Brain microvascular endothelial cell (primary cell): ENCODE results near the gene HELZ.

Experiments
- DNase-seq: peaks from one replicate; pipeline ENCODE4 v3.0.0-alpha.2; 2020
- H3K27ac ChIP-seq: fragments of 250-450 bp; sonication (Bioruptor Pico); 2 replicates; pipeline ENCODE4 v1.5.1; 2020; ENCODE audit warnings: mild to moderate bottlenecking, moderate library complexity
- H3K27me3 ChIP-seq: fragments of 250-450 bp; sonication (Bioruptor Pico); replicated peaks from 2 replicates; pipeline ENCODE4 v1.5.1; 2020; ENCODE audit warnings: mild to moderate bottlenecking
- H3K36me3 ChIP-seq: fragments of 250-450 bp; sonication (Bioruptor Pico); replicated peaks from 2 replicates; pipeline ENCODE4 v1.5.1; 2020; ENCODE audit warnings: mild to moderate bottlenecking
- H3K4me3 ChIP-seq: 2 replicates; pipeline ENCODE4 v1.5.1; 2011; ENCODE audit warnings: low read depth, mild to moderate bottlenecking, control low read depth, low read length, moderate library complexity
- in situ Hi-C: cut with HindIII; loops from 2 replicates; pipeline ENCODE4 v1.10.0; 2017; ENCODE audit warnings: low sequenced_read_pairs, low pct_ligation_motif_present
- TF ChIP-seq, protein P1 (sequence below): IDR thresholded peaks from 2 replicates; pipeline ENCODE4 v1.5.1; 2011; ENCODE audit warnings: low read depth, mild to moderate bottlenecking, moderate library complexity, low read length, control low read depth, inconsistent platforms; ENCODE audit errors: missing control alignments

HELZ gene

DNA sequence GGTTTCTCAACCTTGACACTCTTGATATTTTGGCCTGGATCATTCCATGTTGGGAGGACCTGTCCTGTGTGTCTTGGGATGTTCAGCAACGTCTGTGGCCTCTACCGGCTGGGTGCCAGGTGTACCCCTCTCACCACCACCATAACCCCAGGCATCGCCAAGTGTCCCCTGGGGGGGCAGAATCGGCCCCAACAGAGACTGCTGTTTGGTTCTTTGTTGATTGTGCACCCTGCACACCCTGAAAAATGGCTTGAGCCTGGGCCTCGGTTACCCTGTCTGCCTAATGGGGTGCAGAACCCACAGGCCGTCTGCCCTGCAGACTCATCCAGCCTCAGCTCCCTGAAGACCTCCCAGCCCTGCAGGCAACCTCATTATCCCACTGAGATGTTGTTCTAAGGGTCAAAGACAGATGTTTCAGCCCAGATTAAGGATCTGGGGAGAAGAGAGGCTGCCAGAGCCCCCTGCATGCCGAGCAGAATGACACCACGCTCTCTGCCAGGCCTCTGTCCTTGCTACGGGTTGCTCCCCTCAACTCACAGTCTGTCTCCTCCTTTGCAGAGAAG, 191.5 kb downstream of the HELZ start:
- Histone ChIP-seq H3K4me3 (no peak overlapping the region), H3K27me3 (no peaks in the 10 kb centered on the region), H3K36me3 (no peaks in the 10 kb centered on the region), H3K27ac (no peak overlapping the region)
- in situ Hi-C loops = no loop called here
- DNase-seq = no peak
- TF ChIP-seq, protein P1, sequence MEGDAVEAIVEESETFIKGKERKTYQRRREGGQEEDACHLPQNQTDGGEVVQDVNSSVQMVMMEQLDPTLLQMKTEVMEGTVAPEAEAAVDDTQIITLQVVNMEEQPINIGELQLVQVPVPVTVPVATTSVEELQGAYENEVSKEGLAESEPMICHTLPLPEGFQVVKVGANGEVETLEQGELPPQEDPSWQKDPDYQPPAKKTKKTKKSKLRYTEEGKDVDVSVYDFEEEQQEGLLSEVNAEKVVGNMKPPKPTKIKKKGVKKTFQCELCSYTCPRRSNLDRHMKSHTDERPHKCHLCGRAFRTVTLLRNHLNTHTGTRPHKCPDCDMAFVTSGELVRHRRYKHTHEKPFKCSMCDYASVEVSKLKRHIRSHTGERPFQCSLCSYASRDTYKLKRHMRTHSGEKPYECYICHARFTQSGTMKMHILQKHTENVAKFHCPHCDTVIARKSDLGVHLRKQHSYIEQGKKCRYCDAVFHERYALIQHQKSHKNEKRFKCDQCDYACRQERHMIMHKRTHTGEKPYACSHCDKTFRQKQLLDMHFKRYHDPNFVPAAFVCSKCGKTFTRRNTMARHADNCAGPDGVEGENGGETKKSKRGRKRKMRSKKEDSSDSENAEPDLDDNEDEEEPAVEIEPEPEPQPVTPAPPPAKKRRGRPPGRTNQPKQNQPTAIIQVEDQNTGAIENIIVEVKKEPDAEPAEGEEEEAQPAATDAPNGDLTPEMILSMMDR = no peak

DNA sequence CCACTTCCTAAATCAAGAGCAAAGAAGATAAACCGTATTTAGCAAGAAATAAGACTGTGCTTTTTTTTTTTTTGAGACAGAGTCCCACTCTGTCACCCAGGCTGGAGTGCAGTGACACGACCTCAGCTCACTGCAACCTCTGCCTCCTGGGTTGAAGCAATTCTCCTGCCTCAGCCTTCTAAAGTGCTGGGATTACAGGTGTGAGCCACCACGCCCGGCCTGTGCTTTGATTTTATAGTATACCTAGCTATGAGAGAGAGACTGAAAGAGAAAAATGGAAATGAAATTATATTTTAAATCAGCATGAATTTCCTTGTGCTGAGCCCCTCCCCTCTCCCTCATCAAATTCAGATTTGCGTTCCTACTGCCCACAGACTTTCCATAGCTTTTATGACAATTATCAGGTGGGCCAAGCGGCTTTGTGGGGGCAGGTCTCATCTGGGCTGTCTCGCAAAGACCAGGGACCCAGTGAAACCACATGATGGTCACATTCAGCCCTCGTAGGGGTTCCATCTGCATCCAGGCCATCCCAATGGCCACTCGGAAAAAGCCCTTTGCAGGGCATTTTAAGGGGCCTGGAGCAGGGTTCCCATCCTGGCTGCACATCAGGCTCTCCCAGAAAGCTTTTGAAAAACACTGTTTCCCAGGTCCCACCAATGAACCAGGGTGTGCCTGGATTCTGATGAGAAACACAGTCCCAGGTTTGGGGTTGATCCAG, 192.1 kb downstream of the HELZ start:
- H3K27ac ChIP-seq = no peak overlapping the region
- no peak for DNase-seq
- no peaks in the 10 kb centered on the region for H3K27me3 ChIP-seq
- no peaks in the 10 kb centered on the region for H3K36me3 ChIP-seq
- TF ChIP-seq, protein P1 = no peak
- in situ Hi-C loops = no loop called here
- H3K4me3 ChIP-seq = no peak overlapping the region

DNA sequence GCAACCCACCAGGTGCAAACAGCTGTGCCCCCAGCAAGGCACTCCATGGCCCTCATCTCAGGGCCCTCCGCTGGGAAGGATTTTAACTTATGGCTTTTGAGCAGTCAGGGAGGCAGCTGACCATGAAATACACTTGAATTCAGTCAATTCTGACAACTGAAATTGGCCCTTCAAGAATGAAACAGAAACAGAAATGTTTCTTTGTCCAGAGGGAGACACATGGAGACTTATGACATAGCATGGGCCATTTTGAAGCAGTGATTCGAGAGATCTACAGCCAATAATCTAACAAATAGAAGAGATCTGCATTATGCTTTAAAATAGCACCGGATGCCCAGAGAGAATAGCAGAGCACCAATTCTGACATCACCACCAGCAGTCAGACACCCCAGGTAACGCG, 193.2 kb downstream of the HELZ start:
- Histone ChIP-seq H3K27me3 (no peaks in the 10 kb centered on the region), H3K27ac (no peak overlapping the region), H3K4me3 (no peak overlapping the region), H3K36me3 (no peaks in the 10 kb centered on the region)
- TF ChIP-seq, protein P1 = no peak
- DNase-seq = no peak
- in situ Hi-C loops = no loop called here

DNA sequence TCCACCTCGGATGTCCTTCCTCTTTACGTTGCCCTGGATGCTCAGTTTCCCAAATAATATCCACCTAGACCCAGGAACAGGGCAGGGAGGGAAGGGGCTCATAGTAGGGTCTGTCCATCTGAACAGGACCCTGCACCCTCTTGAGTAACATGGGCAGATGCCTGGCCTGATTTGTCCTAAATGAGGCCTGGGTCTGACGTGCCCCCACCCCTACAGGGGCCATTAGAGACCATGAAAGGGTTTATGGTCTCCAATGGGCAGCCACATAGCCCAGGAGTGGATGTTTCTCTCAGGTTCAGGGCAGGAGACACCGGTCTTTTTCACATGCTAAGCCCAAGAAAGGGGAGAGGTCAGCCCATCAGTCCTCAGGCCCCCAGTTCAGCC, 193.8 kb downstream of the HELZ start:
- H3K36me3 ChIP-seq = no peaks in the 10 kb centered on the region
- no peak overlapping the region for H3K27ac ChIP-seq
- DNase-seq = no peak
- TF ChIP-seq, protein P1 = no peak
- no peak overlapping the region for H3K4me3 ChIP-seq
- in situ Hi-C loops = no loop called here
- H3K27me3 ChIP-seq = no peaks in the 10 kb centered on the region

DNA sequence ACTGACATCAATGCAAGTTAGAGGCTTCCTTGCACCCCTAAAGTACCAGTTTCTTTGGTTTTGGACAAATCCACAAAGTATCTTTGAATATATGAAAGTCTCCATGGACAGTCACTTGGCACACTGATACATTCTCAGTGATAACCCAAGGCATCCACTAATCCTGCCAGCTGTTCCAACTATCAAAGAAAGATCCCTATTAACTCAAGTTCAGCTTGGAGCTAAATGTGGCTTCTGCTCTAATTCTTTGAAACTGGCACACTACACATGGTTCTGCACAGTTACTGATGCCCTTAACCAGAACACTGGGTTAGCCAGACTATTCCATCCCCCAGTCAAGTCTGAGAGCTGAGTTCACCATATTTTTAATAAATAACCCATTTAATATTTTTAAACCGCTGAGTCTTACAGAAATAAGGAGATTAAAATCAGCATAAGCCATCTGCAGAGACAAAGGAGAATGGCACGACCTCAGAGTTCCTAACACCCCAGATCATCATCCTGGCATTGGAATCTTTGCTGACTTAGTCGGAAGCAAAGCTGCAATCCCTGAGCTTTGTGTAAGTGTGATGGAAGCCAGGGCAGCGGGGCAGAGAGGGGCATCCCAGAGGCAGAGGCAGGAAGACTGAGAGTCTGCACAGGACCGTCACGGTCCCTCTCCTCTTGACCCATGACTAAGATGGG, 194.4 kb downstream of the HELZ start:
- in situ Hi-C loops = no loop called here
- Histone ChIP-seq H3K4me3 (no peak overlapping the region), H3K27ac (no peak overlapping the region), H3K27me3 (no peaks in the 10 kb centered on the region), H3K36me3 (no peaks in the 10 kb centered on the region)
- DNase-seq = no peak
- TF ChIP-seq, protein P1 = no peak
